ENCODE results near the gene SLC19A1. TPM values are rescaled to one million over a fixed set of nuclear protein-coding genes. Genes with fewer than 3 reads are reported as not detected.
"Not testable (repeated sequence)": the region's sequence is repeated elsewhere in the genome, so short reads cannot be mapped to it uniquely, and the experiment has no call there.

SLC19A1 gene
- total and polyA plus RNA-seq, 4 donors: 8.4 to 28.0 (median 13.0) TPM

DNA sequence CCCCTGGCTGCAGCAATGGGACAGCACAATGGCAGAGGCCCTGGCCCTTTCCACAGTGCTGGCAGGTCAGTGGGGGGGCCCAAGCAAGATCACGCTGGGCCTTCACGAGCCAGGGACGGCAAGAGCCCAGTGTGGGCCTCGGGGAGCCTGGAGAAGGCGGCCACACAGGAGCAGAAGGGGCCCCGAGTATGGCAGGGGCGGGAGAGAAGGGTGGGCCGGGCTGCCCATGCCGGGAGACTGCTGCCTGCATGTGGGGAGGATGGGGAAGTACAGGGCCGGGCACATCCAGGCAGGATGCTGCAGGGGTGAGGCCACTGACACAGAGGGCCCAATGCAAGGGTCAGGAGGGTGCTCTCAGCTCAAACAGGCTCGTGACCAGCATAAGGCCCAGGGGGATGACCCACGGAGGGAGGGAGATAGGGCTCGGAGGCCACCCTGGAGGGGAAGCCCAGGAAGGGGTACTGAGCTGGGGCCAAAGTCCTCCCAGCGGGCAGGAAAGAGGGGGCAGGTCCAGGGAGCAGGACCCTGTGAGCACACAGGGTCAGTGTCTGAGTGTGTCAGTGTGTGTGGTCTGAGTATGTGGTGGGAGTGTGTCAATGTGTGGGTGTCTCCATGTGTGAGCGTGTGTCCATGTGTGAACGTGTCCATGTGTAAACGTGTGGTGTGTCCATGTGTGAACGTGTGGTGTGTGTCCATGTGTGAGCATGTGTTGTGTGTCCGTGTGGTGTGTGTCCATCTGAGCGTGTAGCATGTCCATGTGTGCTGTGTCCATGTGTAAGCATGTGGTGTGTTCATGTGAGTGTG, 13.1 kb downstream of the SLC19A1 start:
- no peaks in the 10 kb centered on the region for H3K27me3 ChIP-seq (ENCODE audit: control insufficient read depth in 4 of 4, insufficient read depth in 4 of 4, low read length in 3 of 4)
- no peak overlapping the region for H3K4me3 ChIP-seq (ENCODE audit: low read depth in 1 of 3, low read length in 3 of 3)
- H3K36me3 ChIP-seq (ENCODE audit: control insufficient read depth in 4 of 4, insufficient read depth in 3 of 4, low read depth in 1 of 4, low read length in 3 of 4): peaks cover 0 to 9% (median 4%) of the 10 kb centered on the region in 4 donors
- H3K9me3 ChIP-seq (ENCODE audit: control insufficient read depth in 4 of 4, low read length in 3 of 4): no peaks in the 10 kb centered on the region
- no peak overlapping the region for H3K27ac ChIP-seq (ENCODE audit: low read depth in 1 of 2, low read length in 2 of 2)
- TF ChIP-seq RXRA (IDR thresholded peaks at IDR 0.05) (peak in 1 of 2 donors; percentile 14), FOXA2 (IDR thresholded peaks at IDR 0.05) (no peak), HNF4A (conservative IDR thresholded peaks at IDR 0.05) (peak in 1 of 2 donors; percentile 28)
- peak; percentile 68 for DNase-seq (ENCODE audit: low spot score)
- H3K4me1 ChIP-seq (ENCODE audit: control insufficient read depth in 4 of 4, insufficient read depth in 4 of 4, low read length in 3 of 4): peaks cover 25 to 57% (median 42%) of the 10 kb centered on the region in 4 donors
- H3K9ac ChIP-seq (ENCODE audit: low read depth in 1 of 2, low read length in 2 of 2): no peak overlapping the region
- 87% methylated on average over 20 of the region's 20 CpGs for WGBS

DNA sequence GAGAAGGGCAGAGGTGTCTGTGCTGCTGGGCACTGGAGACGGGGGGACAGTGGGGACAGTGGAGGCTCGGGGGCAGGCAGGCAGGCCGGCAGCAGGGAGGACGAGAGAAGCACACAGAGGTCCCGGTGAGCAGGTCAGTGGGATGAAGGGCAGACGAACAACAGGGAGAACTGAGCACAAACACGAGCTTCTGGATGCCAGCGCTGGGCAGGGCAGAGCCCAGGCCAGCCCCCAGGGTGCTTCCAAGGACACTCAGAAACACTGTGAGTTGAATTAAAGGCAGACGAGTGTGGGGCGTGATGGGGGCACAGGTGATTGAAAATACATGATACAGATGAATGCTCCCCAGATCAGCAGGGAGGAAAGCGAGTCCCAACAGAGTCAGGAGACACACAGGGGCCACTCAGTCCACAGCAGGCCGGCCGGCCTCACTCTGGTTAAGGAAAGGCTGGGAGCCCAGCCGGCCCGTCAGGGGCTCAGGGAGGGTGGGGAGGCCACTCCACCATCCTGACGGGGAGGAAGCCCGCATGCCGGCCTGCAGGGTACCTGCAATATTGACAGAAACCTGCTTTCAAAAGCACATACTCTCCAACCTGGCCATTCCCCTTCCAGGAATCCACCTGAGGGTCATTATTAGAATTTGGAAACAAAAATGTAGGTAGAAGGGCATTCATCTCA, 14.1 kb downstream of the SLC19A1 start:
- peak overlapping the region; percentile 38 to 59 for H3K27ac ChIP-seq (ENCODE audit: low read depth in 1 of 2, low read length in 2 of 2)
- no peaks in the 10 kb centered on the region for H3K9me3 ChIP-seq (ENCODE audit: control insufficient read depth in 4 of 4, low read length in 3 of 4)
- peaks cover 0 to 9% (median 4%) of the 10 kb centered on the region in 4 donors for H3K36me3 ChIP-seq (ENCODE audit: control insufficient read depth in 4 of 4, insufficient read depth in 3 of 4, low read depth in 1 of 4, low read length in 3 of 4)
- DNase-seq (ENCODE audit: low spot score): no peak
- TF ChIP-seq TAF1 (conservative IDR thresholded peaks at IDR 0.05) (no peak), RXRA (IDR thresholded peaks at IDR 0.05) (peak in 1 of 2 donors; percentile 56), JUND (IDR thresholded peaks at IDR 0.05) (no peak), NR2F2 (IDR thresholded peaks at IDR 0.05) (no peak)
- TF ChIP-seq, protein P1, sequence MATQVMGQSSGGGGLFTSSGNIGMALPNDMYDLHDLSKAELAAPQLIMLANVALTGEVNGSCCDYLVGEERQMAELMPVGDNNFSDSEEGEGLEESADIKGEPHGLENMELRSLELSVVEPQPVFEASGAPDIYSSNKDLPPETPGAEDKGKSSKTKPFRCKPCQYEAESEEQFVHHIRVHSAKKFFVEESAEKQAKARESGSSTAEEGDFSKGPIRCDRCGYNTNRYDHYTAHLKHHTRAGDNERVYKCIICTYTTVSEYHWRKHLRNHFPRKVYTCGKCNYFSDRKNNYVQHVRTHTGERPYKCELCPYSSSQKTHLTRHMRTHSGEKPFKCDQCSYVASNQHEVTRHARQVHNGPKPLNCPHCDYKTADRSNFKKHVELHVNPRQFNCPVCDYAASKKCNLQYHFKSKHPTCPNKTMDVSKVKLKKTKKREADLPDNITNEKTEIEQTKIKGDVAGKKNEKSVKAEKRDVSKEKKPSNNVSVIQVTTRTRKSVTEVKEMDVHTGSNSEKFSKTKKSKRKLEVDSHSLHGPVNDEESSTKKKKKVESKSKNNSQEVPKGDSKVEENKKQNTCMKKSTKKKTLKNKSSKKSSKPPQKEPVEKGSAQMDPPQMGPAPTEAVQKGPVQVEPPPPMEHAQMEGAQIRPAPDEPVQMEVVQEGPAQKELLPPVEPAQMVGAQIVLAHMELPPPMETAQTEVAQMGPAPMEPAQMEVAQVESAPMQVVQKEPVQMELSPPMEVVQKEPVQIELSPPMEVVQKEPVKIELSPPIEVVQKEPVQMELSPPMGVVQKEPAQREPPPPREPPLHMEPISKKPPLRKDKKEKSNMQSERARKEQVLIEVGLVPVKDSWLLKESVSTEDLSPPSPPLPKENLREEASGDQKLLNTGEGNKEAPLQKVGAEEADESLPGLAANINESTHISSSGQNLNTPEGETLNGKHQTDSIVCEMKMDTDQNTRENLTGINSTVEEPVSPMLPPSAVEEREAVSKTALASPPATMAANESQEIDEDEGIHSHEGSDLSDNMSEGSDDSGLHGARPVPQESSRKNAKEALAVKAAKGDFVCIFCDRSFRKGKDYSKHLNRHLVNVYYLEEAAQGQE (IDR thresholded peaks at IDR 0.05): no peak
- H3K9ac ChIP-seq (ENCODE audit: low read depth in 1 of 2, low read length in 2 of 2): no peak overlapping the region
- no peaks in the 10 kb centered on the region for H3K27me3 ChIP-seq (ENCODE audit: control insufficient read depth in 4 of 4, insufficient read depth in 4 of 4, low read length in 3 of 4)
- H3K4me1 ChIP-seq (ENCODE audit: control insufficient read depth in 4 of 4, insufficient read depth in 4 of 4, low read length in 3 of 4): peaks cover 19 to 52% (median 37%) of the 10 kb centered on the region in 4 donors
- 57% methylated on average over 18 of the region's 18 CpGs for WGBS
- no peak overlapping the region for H3K4me3 ChIP-seq (ENCODE audit: low read depth in 1 of 3, low read length in 3 of 3)

GRCh38 chr21:45527151-45527999, 14.9 kb downstream of the SLC19A1 start:
- DNase-seq (ENCODE audit: low spot score); H3K4me3 ChIP-seq (ENCODE audit: low read depth in 1 of 3, low read length in 3 of 3): not testable (repeated sequence)
- peak overlapping the region; percentile 22 to 38 for H3K27ac ChIP-seq (ENCODE audit: low read depth in 1 of 2, low read length in 2 of 2)

More at GRCh38 chr21:45527151-45527999, 14.9 kb downstream of the SLC19A1 start:
- H3K4me1 ChIP-seq (ENCODE audit: control insufficient read depth in 4 of 4, insufficient read depth in 4 of 4, low read length in 3 of 4): peaks cover 16 to 46% (median 35%) of the 10 kb centered on the region in 4 donors
- H3K36me3 ChIP-seq (ENCODE audit: control insufficient read depth in 4 of 4, insufficient read depth in 3 of 4, low read depth in 1 of 4, low read length in 3 of 4): peaks cover 0 to 15% (median 6%) of the 10 kb centered on the region in 4 donors
- TF ChIP-seq SP1 (IDR thresholded peaks at IDR 0.05) (peak; percentile 2), CTCF (IDR thresholded peaks at IDR 0.05; ENCODE audit: low read depth, low read length, missing input control) (peak; percentile 19)
- not testable (repeated sequence) for H3K9me3 ChIP-seq (ENCODE audit: control insufficient read depth in 4 of 4, low read length in 3 of 4); H3K9ac ChIP-seq (ENCODE audit: low read depth in 1 of 2, low read length in 2 of 2); H3K27me3 ChIP-seq (ENCODE audit: control insufficient read depth in 4 of 4, insufficient read depth in 4 of 4, low read length in 3 of 4)
- 79% methylated on average over 19 of the region's 19 CpGs for WGBS
